HTERT RPE-1 (cell line): ENCODE data around the gene RPL35.

Experiments used
- in situ Hi-C: fragments of 300-500 bp; cut with MboI; formaldehyde crosslinking; loops from 4 replicates; pipeline ENCODE4 v1.14.3; 2020; ENCODE audit warnings: low sequenced_read_pairs

RPL35 gene

GRCh38 chr9:124828489-124829333 lies 33.0 kb downstream of the RPL35 start:
- in situ Hi-C loops: no loop called here

GRCh38 chr9:124820698-124821623 lies 40.8 kb downstream of the RPL35 start:
- in situ Hi-C loops: no loop called here

GRCh38 chr9:124818431-124819281 lies 43.1 kb downstream of the RPL35 start:
- in situ Hi-C loops: no loop called here

GRCh38 chr9:124815601-124816000 lies 46.2 kb downstream of the RPL35 start:
- in situ Hi-C loops: no loop called here

GRCh38 chr9:124814164-124814535 lies 47.6 kb downstream of the RPL35 start:
- in situ Hi-C loops: no loop called here

- in situ Hi-C loops: no loop called here
Observed at GRCh38 chr9:124813501-124814163, 48.1 kb downstream of the RPL35 start.

- in situ Hi-C loops: no loop called here
Observed at GRCh38 chr9:124813041-124813440, 48.7 kb downstream of the RPL35 start.

- in situ Hi-C loops: no loop called here
Observed at GRCh38 chr9:124812441-124812876, 49.3 kb downstream of the RPL35 start.

GRCh38 chr9:124810663-124811355 lies 50.9 kb downstream of the RPL35 start:
- in situ Hi-C loops: no loop called here

- in situ Hi-C loops: no loop called here
Observed at GRCh38 chr9:124809741-124810500, 51.8 kb downstream of the RPL35 start.

GRCh38 chr9:124809211-124809610 lies 52.5 kb downstream of the RPL35 start:
- in situ Hi-C loops: no loop called here

- in situ Hi-C loops: no loop called here
Observed at GRCh38 chr9:124808246-124808956, 53.4 kb downstream of the RPL35 start.
